Measurements from ENCODE around the gene DCLK1. TPM values are rescaled to one million over a fixed set of nuclear protein-coding genes. Genes with fewer than 3 reads are reported as not detected.
"Not testable (repeated sequence)": the region's sequence is repeated elsewhere in the genome, so short reads cannot be mapped to it uniquely, and the experiment has no call there.

Gene DCLK1
- total RNA-seq, 1 donor from 2014 or later = 9.9 TPM

DNA sequence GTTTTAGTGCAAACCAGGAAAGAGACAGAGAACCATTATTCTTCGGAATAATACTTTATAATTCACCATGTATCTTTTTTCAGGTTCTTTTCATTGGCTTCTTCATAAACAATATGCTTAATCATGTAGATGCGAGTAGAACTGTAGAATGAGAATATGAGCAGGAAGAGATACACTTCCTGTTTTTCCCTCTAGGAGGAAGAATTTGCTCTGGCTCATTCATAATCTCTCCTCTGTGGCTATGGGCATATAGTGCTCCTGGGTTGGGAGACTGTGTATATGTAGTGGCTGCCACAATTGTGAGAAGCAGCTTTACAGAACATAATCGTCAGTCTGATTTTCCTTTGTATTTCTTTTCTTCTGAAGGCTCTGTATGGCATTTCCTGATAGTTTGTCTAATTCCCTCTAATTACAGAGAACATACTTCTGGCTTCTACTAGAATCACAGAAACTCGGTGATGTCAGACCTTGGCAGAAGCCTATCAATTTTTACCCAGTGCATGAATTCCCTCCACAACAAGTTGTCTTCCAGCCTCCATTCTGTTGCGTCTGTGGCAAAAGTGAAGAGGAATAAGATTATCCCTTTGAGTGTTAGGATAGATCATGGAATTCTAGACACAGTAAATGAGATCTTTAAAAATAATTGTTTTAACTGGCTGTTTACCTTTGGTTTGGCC is 2.9 kb upstream of the DCLK1 start:
- intact Hi-C loops (cut with micrococcal nuclease) = loop anchor here (10.0 kb wide), 1 partner anchor 139 kb away; no protein-coding TSS in a partner anchor
- DNase-seq (no peak), ATAC-seq (no peak)

DNA sequence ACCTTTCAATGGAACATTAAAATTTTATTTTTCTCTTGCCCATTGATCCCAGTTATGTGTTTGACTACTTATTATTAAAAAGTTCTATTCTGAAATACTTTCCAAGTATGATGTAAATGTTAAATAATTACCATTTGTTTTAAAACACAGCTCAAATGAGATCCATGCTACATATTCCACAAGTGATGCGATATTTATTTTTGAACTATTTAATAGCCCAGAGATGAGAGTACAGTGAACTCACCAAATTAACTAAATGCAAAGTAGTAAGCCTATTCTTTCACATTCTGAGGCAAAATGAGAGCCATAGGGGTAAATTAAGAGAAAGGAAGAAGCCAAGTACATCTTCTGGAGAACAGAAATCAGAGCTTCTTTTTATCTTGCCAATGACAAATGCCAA is 1.2 kb upstream of the DCLK1 start:
- no peak for ATAC-seq
- DNase-seq = no peak
- intact Hi-C loops (cut with micrococcal nuclease) = loop anchor here (10.0 kb wide), 1 partner anchor 138 kb away; no protein-coding TSS in a partner anchor

DNA sequence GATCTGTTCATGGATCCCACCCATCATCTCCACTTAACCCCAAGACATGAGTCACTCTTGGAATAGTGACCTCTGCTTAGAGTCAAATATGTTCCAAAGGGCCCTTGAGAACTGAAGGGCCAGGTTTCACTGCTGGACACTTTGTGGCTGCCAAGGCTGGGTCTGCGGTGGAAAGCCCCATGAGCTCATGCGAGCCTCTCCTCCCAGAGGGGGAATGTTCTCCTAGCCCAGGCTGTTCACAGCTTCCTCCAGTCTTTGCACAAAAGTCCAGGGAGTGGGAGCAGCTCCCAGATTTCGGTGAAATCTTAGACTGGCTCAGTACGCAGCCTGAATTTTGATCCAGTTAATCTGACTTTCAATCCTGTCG is 732 bp upstream of the DCLK1 start:
- ATAC-seq (peak; percentile 89), DNase-seq (peak; percentile 83)
- intact Hi-C loops (cut with micrococcal nuclease) = loop anchor here (10.0 kb wide), 1 partner anchor 137 kb away; no protein-coding TSS in a partner anchor

DNA sequence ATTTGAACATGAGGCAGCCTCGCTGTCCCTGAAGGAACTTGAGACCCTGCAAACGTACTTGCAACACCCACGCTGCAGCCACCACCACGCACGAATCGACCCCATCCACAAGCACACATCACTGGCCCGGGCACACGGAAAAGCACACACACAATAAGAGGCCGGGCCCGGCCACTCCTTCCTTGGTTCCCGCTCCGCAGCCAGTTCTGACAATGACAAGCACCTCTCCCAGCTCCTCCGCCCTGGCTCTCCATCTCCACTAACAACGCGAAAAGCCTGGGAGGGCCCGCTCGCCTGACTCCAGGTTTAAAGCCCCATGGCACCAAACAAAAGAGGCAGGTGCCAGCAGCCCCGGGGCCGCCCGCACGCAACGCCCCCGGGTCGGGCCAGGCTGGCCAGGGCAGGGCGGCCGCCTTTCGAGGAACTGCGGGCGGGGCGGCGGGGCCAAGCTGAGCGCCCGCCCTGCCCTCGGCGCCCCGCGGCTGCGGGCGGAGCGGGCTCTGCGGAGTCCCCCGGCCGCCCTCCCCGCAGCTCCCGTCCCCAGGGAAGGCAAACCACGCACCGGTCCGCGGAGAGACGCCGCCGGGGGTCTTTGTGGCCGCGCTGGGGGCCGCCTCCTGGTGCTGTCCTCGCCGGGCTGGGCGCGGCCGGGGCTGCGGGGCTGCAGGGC is 495 bp downstream of the DCLK1 start:
- peak; percentile 31 for ATAC-seq
- peak; percentile 58 for DNase-seq
- intact Hi-C loops (cut with micrococcal nuclease) = loop anchor here (10.0 kb wide), 1 partner anchor 136 kb away; no protein-coding TSS in a partner anchor

DNA sequence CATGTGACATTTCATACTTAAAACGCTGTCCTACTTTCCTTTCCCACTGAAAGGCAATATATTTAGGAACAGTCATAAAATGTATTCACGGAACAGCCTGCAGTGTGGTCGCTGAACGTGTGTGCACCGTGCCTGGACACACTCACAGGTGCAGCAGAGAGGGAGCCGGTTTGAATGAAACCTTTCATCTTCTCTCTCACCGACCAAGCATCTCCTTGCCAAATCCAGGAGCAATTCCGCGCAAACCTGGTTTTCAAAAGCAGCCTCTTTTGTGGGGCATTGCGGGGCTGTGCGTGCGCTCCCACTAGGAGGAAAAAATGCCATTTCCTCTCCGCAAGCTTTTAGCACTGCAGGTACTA is 1.0 kb downstream of the DCLK1 start:
- DNase-seq = no peak
- ATAC-seq = no peak
- intact Hi-C loops (cut with micrococcal nuclease) = loop anchor here (10.0 kb wide), 1 partner anchor 135 kb away; no protein-coding TSS in a partner anchor

DNA sequence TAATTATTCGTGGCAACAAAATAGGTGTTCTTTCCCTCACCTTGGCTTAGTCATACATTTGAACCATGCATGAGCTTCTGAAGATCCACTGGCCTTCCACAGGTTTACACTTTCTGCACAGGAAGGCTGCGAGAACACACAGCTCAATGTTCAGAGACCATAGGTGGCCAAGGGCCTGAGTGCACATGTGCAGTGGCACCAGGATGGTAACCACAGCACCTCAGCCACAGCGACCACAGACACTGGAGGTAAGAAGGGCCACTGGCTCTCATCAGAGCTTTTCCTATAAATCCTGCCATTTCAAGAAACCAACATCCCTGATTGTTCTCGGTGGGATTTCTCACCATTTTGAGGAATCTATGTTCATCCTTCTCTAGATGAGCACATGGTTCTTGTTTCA is 1.6 kb downstream of the DCLK1 start:
- intact Hi-C loops (cut with micrococcal nuclease) = no loop called here
- DNase-seq = no peak
- ATAC-seq = no peak

DNA sequence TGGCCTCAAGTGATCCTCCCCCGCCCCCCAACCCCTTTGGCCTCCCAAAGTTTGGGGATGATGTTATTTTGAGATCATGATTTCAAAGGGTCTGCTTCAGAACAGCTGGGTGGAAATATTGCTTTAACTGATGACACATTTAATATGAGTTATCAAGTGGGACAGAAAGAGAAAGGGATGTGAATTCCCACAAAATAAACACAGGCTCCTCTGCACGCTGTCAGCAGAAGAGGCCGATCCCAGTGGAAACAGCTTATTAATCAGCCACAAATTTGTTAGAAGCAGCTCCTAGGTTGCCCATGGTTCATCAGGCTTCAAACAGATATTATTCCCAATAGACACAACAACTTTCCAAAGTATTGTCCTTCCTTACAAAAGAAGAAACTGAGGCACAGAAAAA is 4.7 kb downstream of the DCLK1 start:
- DNase-seq = no peak
- no peak for ATAC-seq
- intact Hi-C loops (cut with micrococcal nuclease) = no loop called here

DNA sequence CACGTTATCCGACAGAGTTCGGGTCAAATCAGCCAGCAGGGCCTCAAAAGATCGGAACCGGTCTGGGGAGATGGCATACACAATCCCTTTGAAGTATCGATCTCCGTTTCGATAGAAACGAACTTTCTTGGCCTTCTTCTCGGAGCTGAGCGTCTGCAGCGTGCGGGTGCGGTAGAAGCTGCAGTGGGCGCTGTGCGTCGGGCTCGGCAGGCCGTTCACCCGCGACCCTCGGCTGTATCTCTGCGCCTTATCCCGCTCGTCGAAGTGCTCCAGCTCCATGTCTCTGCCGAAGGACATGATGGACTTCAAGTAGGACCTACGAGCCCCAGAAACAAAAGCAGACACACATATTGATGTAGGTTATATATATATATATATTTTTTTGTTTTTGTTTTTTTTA is 5.3 kb downstream of the DCLK1 start:
- DNase-seq (no peak), ATAC-seq (no peak)
- intact Hi-C loops (cut with micrococcal nuclease) = no loop called here

DNA sequence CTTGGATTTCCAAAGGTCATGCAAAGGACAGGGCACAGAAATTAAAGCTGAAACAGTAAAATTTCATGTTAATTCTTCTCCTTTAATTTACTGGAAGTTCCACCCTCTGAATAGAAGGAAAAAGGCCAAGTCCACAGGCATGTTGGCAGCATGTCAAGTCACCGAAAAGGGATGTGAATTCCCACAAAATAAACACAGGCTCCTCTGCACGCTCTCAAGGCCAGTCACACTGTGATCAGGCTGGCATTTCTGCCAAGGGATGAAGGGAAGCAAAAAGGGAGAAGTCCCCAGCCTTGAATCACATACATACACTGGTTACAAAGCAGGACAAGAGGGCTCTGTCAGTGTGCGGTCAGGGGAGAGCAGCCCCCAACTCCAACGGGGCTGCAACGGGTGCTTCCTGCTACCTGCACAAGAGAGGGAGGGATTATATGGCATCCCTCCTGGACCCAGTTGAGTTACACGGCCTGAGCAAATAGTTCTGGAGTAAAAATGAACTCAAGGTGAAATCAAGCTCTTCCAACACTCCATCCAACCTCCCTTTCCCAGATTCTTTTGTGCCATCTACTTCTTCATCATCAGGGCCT is 6.9 kb downstream of the DCLK1 start:
- intact Hi-C loops (cut with micrococcal nuclease) = no loop called here
- peak; percentile 26 for ATAC-seq
- no peak for DNase-seq

DNA sequence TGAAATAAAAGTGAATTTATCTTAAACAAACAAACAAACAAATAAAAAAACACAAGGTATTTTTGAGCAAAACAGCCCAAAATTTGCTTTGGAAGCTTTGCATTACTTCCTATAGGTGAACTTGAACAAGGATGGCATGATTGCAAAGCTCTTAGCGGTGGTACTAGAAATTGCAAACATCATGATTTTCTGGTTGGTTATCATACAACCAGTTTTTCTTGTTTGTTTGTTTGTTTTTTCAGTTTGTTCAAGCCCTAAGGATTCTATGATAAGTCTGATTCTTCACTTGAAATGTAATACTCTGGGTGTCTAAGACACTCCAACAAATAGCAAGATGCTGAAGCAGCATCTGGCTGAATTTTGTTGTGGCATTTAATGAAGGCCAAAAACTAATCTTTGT is 15.9 kb downstream of the DCLK1 start:
- DNase-seq (no peak), ATAC-seq (no peak)
- intact Hi-C loops (cut with micrococcal nuclease) = no loop called here

DNA sequence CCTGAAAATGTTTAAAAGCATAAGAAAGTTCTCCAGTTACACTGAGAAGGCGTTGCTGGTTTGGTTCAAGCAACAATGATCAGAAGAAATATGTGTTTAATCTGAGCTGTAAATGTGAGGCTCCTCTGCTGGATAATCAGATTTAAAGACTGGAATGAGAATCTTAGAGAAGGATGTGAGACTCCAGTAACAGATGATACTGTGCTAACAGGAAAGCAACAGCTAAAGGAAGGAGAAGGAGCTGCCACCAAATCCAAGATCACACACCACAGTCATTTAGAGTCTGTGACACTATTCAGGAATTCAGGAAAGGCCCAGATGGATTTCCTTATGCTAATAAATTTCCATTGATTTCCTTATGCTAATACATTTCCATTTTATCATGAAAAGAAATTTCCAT is 16.9 kb downstream of the DCLK1 start:
- no peak for DNase-seq
- ATAC-seq = no peak
- intact Hi-C loops (cut with micrococcal nuclease) = no loop called here

DNA sequence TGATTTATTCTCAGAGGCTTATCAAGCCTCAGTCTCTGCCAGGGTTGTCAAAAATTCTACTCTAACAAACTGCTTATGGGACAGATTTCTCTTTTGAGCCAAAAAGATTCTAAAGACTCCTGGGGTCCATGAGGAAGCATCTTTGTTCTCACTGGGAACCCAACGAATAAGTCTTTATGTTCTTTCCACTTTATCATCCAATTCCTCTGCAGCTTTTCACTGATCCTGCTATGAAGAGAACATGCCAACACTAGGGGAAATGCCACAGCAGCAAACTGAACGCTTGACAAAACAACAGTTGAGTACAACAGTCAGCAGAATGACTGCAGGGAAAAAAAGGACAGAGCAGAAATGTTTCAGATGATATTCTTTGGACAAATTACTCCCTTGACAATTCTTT is 22.2 kb downstream of the DCLK1 start:
- intact Hi-C loops (cut with micrococcal nuclease) = no loop called here
- no peak for ATAC-seq
- no peak for DNase-seq

DNA sequence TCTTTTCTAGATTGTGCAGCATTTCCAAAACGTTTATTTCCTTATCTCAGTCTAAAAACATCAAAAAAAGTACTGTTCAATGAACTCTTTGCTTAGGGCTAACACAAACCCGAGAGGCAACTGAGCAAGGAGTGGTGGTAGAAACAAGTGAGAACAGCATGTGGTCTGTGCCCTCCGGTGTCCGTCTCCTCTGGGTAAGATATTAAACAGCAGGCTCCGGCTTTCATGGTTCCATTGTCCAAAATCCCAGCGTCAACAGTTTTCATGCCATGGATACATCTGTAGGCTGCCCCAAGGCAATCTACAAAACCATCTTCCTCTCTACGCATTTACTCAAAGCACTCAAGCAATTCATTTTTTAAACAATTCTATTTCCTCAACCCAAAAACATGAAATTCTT is 22.8 kb downstream of the DCLK1 start:
- ATAC-seq (no peak), DNase-seq (no peak)
- intact Hi-C loops (cut with micrococcal nuclease) = no loop called here

DNA sequence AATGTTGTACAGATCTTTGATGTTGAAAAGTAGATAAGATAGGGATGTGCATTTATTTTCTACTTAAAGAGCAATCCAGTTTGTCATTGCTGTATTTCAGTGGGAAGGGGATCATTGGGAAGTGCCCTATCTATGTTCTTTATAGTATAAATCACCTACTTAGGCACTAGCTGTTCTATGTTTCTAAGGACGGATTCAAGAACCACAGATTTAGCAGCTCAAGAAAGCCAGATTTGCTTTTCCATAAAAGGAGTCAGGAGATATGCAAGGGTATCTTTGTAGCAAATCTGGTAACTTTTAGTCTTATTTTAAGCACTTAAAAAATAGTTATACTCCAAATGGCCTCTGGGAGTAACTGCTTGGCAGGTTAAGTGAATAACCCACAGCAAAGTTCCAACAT is 23.7 kb downstream of the DCLK1 start:
- ATAC-seq (no peak), DNase-seq (no peak)
- intact Hi-C loops (cut with micrococcal nuclease) = no loop called here

DNA sequence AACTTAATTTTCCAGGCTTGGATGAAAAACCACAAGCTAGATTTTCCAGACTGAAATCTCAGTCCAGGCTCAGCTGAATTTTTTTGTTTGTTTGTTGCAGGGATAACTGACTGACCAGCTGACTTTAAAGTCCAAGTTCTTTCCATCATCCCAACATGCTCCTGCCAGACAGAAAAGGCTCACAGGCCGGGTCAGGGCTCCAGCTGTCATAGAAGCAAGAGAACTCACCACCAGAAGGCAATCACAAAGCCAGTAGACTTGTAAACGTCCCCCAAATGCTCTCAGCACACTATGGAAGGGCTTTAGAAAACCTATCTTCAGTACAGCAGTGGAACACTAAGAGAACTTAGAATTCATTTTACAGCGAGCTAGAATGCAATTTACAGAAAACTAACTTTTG is 25.5 kb downstream of the DCLK1 start:
- peak; percentile 37 for ATAC-seq

DNA sequence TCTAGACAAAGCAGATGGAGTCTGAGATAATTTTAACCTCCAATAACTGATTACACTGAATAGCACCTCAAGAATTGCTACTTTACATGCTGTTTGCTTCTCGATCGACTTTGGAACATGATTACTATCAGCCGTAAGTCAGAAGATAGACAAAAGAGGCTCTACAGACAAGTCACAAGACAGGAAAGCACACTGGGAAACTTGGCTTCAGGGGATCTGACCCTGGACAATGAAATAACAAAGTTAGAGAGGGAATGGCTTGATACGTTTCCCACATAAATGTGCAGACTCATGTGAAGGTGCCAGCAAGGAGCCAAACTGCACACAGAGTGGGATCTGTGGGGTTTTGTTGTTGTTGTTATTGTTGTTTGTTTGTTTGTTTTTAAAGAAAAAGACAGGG is 28.5 kb downstream of the DCLK1 start:
- intact Hi-C loops (cut with micrococcal nuclease) = no loop called here

More for the DNA sequence above, 25.5 kb downstream of the DCLK1 start:
- intact Hi-C loops (cut with micrococcal nuclease) = no loop called here
- DNase-seq = no peak

DNA sequence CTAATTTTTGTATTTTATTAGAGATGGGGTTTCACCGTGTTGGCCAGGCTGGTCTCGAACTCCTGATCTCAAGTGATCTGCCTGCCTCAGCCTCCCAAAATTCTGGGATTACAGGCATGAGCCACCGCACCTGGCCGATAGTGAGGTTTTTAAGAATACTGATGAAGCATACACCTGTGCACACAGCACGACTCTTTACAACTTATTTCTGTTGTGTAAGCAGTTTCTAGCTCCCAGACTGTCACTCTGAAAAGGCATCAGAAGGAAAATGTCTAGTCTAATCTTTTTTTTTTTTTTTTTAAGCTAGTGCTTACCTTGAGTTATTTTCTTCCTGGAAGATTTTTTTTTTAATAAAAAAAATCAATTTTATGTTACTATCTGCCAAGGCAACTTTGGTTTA is 29.3 kb downstream of the DCLK1 start:
- intact Hi-C loops (cut with micrococcal nuclease); ATAC-seq; DNase-seq: not testable (repeated sequence)

More for the DNA sequence above, 28.5 kb downstream of the DCLK1 start:
- ATAC-seq (no peak), DNase-seq (no peak)

DNA sequence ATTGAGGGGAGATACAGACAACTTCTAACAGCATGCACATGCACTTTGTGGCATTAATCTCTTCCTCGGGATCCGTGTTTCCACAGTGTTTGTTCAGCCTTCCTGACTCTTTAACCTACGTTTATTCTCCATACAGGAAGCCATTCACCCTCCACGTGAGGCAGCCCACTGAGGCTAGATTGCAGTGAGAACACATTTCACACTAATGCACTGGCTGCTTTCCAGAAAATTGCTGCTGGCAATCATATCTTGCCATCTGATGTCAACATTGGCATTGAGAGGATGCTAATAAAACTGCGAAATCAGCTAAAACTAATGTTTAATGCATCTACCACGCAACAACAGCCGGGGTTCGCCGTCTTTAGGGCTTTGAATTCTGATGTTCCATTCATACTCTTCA is 30.0 kb downstream of the DCLK1 start:
- intact Hi-C loops (cut with micrococcal nuclease) = no loop called here
- DNase-seq (no peak), ATAC-seq (no peak)

DNA sequence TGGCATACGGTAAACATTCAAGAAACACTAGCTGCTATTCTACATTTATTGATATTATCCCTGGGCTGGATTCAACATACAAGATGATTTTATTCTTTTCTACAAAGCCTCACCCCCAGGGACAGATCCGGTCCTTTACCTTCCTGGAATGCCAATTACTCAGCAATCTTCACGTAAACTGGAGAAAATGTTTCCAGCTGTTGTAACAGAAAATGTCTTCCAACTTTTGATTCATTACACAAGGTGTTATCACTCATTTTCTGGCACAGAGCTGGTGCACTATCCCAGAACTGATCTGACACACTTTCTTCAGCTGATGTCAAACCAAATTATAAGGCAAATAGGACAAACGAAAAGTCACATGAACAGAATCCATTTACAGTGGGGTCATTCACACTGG is 33.1 kb downstream of the DCLK1 start:
- ATAC-seq = peak; percentile 45
- no peak for DNase-seq
- intact Hi-C loops (cut with micrococcal nuclease) = no loop called here

Data from left ventricle myocardium superior (tissue), 1 donor.